H1 (cell line): ENCODE data around the gene HOXB3. TPM values are rescaled to one million over a fixed set of nuclear protein-coding genes. Genes with fewer than 3 reads are reported as not detected.

Experiments used
- CTCF ChIA-PET: fragments of 300-600 bp; sonication (Branson Sonifier 250); formaldehyde crosslinking; loops from one replicate; lab custom pipeline; 2021; ENCODE audit not compliant: partially characterized antibody; lab: Charles Lee
- POLR2A ChIA-PET: fragments of 300-600 bp; sonication (Branson Sonifier 250); formaldehyde crosslinking; loops from one replicate; lab custom pipeline; 2021; ENCODE audit warnings: inconsistent platforms; ENCODE audit not compliant: partially characterized antibody; lab: Charles Lee
- DNase-seq, 2 experiments: peaks; one replicate each; pipeline versions ENCODE4 v3.0.0 to v3.0.0-alpha.2; 2010 to 2022; ENCODE audit warnings: low spot score in 2 of 2, low read depth in 1 of 2, mixed read lengths in 1 of 2
- FAIRE-seq: peaks from 2 replicates; lab custom pipeline; 2011; peaks lifted over from hg19 to GRCh38; lab: Jason Lieb, UNC
- H2AFZ ChIP-seq: 2 replicates; pipeline ENCODE4 v1.8.1; 2012; ENCODE audit warnings: low read length, inconsistent platforms
- H2AK5ac ChIP-seq: 2 replicates; pipeline ENCODE4 v1.6.1; 2013; ENCODE audit warnings: low read depth, low read length
- H2BK120ac ChIP-seq: replicated peaks from 2 replicates; pipeline ENCODE3; 2013; ENCODE audit warnings: low read depth, low read length, inconsistent platforms
- H2BK12ac ChIP-seq: 2 replicates; pipeline ENCODE4 v1.6.1; 2013; ENCODE audit warnings: low read depth, low read length
- H2BK15ac ChIP-seq: 2 replicates; pipeline ENCODE4 v1.6.1; 2013; ENCODE audit warnings: low read length
- H2BK20ac ChIP-seq: 2 replicates; pipeline ENCODE4 v1.6.1; 2013; ENCODE audit warnings: low read length
- H2BK5ac ChIP-seq: 2 replicates; pipeline ENCODE4 v1.6.1; 2013; ENCODE audit warnings: low read depth, low read length
- H3K14ac ChIP-seq: 2 replicates; pipeline ENCODE4 v1.6.1; 2013; ENCODE audit warnings: inconsistent platforms; ENCODE audit not compliant: insufficient read length
- H3K18ac ChIP-seq: 2 replicates; pipeline ENCODE4 v1.6.1; 2013; ENCODE audit warnings: low read length; ENCODE audit errors: extremely low read depth
- H3K23ac ChIP-seq: 2 replicates; pipeline ENCODE4 v1.6.1; 2013; ENCODE audit warnings: inconsistent platforms; ENCODE audit not compliant: insufficient read length
- H3K23me2 ChIP-seq: 2 replicates; pipeline ENCODE4 v1.6.1; 2013; ENCODE audit warnings: low read depth, low read length
- H3K27ac ChIP-seq: 2 replicates; pipeline ENCODE4 v1.6.1; 2011; ENCODE audit warnings: low read depth, low read length, inconsistent platforms
- H3K27me3 ChIP-seq, 4 experiments: replicated peaks in 1 of 4; 1 replicate in 1 of 4; 2 replicates in 3 of 4; pipeline versions ENCODE4 v1.6.1 to v1.8.1; 2011 to 2013; ENCODE audit warnings: low read length in 3 of 4, mild to moderate bottlenecking in 3 of 4, inconsistent platforms in 2 of 4, mixed read lengths in 2 of 4, moderate library complexity in 1 of 4; ENCODE audit not compliant: control insufficient read depth in 3 of 4, insufficient read depth in 3 of 4; ENCODE audit errors: extremely low read depth in 1 of 4
- H3K36me3 ChIP-seq, 4 experiments: 2 replicates each; pipeline versions ENCODE4 v1.6.1 to v1.8.1; 2011 to 2013; ENCODE audit warnings: mild to moderate bottlenecking in 4 of 4, low read length in 3 of 4, moderate library complexity in 2 of 4, control low read depth in 1 of 4, inconsistent platforms in 1 of 4; ENCODE audit not compliant: insufficient read depth in 4 of 4, control insufficient read depth in 2 of 4
- H3K4ac ChIP-seq: replicated peaks from 2 replicates; pipeline ENCODE3; 2013; ENCODE audit warnings: low read length, low read depth, mixed read lengths, inconsistent platforms; ENCODE audit not compliant: insufficient read length
- H3K4me1 ChIP-seq, 4 experiments: replicated peaks in 1 of 4; 1 replicate in 1 of 4; 2 replicates in 3 of 4; pipeline versions ENCODE4 v1.6.1 to v1.8.1; 2011 to 2013; ENCODE audit warnings: low read length in 3 of 4, inconsistent platforms in 2 of 4, mixed read lengths in 1 of 4; ENCODE audit not compliant: insufficient read depth in 4 of 4, control insufficient read depth in 3 of 4
- H3K4me2 ChIP-seq, 2 experiments: 2 replicates each; pipeline versions ENCODE4 v1.6.1 to v1.8.1; 2011 to 2013; ENCODE audit warnings: low read depth in 2 of 2, low read length in 2 of 2, control low read depth in 1 of 2, inconsistent platforms in 1 of 2, mild to moderate bottlenecking in 1 of 2; ENCODE audit not compliant: insufficient read depth in 1 of 2
- H3K4me3 ChIP-seq, 4 experiments: fragments of 200-600, 300-600 bp in 1 of 4; sonication (generic), shearing (Covaris generic), sonication (Bioruptor Twin) in 1 of 4; 2 replicates each; pipeline versions ENCODE4 v1.5.1 to v1.8.1; 2011 to 2016; ENCODE audit warnings: low read length in 4 of 4, low read depth in 3 of 4, control low read depth in 2 of 4, inconsistent platforms in 2 of 4, mild to moderate bottlenecking in 2 of 4, mixed read lengths in 1 of 4, moderate library complexity in 1 of 4; ENCODE audit not compliant: insufficient read depth in 2 of 4; ENCODE audit errors: extremely low read depth in 1 of 4
- H3K56ac ChIP-seq: replicated peaks from 2 replicates; pipeline ENCODE3; 2013; ENCODE audit warnings: low read depth, mild to moderate bottlenecking, mixed read lengths, low read length, inconsistent platforms; ENCODE audit not compliant: insufficient read length
- H3K79me1 ChIP-seq: 2 replicates; pipeline ENCODE4 v1.6.1; 2013; ENCODE audit warnings: low read depth, low read length, control low read depth
- H3K79me2 ChIP-seq, 2 experiments: 2 replicates each; pipeline versions ENCODE4 v1.6.1 to v1.8.1; 2012 to 2013; ENCODE audit warnings: low read length in 2 of 2, mild to moderate bottlenecking in 2 of 2, inconsistent platforms in 1 of 2; ENCODE audit not compliant: insufficient read depth in 2 of 2, control insufficient read depth in 1 of 2
- H3K9ac ChIP-seq, 4 experiments: replicated peaks in 1 of 4; 1 replicate in 1 of 4; 2 replicates in 3 of 4; pipeline versions ENCODE4 v1.6.1 to v1.8.1; 2011 to 2013; ENCODE audit warnings: low read depth in 3 of 4, low read length in 3 of 4, control low read depth in 2 of 4, mild to moderate bottlenecking in 2 of 4, moderate library complexity in 2 of 4, inconsistent platforms in 1 of 4; ENCODE audit errors: extremely low read depth in 1 of 4
- H3K9me3 ChIP-seq, 2 experiments: 2 replicates each; pipeline versions ENCODE4 v1.6.1 to v1.8.1; 2012 to 2013; ENCODE audit warnings: mild to moderate bottlenecking in 2 of 2, moderate library complexity in 2 of 2, control low read depth in 1 of 2, inconsistent platforms in 1 of 2, low read depth in 1 of 2, low read length in 1 of 2, mixed read lengths in 1 of 2; ENCODE audit not compliant: insufficient read depth in 2 of 2
- H4K20me1 ChIP-seq, 2 experiments: replicated peaks in 1 of 2; 2 replicates each; pipeline versions ENCODE3 to v1.8.1; 2011 to 2013; ENCODE audit warnings: inconsistent platforms in 2 of 2, low read length in 2 of 2, mild to moderate bottlenecking in 1 of 2; ENCODE audit not compliant: insufficient read depth in 2 of 2, control insufficient read depth in 1 of 2
- H4K5ac ChIP-seq: 2 replicates; pipeline ENCODE4 v1.6.1; 2013; ENCODE audit warnings: low read length, low read depth, mixed read lengths, inconsistent platforms; ENCODE audit not compliant: insufficient read length
- H4K8ac ChIP-seq: 2 replicates; pipeline ENCODE4 v1.8.0; 2013; ENCODE audit warnings: mild to moderate bottlenecking, moderate library complexity, low read length, inconsistent platforms; ENCODE audit not compliant: insufficient read depth; ENCODE audit errors: extremely low read depth
- H4K91ac ChIP-seq: replicated peaks from 2 replicates; pipeline ENCODE3; 2013; ENCODE audit warnings: low read length, mixed read lengths, inconsistent platforms; ENCODE audit not compliant: insufficient read length
- ATF3 ChIP-seq: IDR thresholded peaks from 2 replicates; pipeline ENCODE4 v1.6.1; 2011; ENCODE audit warnings: low read depth, mild to moderate bottlenecking, low read length; ENCODE audit not compliant: insufficient read depth
- BCL11A ChIP-seq, 2 experiments: IDR thresholded peaks; one replicate each; pipeline ENCODE4 v1.6.1; 2011; ENCODE audit warnings: low read depth in 2 of 2, low read length in 2 of 2, mild to moderate bottlenecking in 2 of 2
- BRCA1 ChIP-seq: IDR thresholded peaks from 2 replicates; pipeline ENCODE4 v1.6.1; 2012; ENCODE audit warnings: low read depth, low read length, improper control_type of control experiment
- CHD2 ChIP-seq: IDR thresholded peaks from 2 replicates; pipeline ENCODE4 v1.6.1; 2012; ENCODE audit warnings: low read length, improper control_type of control experiment
- CREB1 ChIP-seq: IDR thresholded peaks from 2 replicates; pipeline ENCODE4 v1.6.1; 2012; ENCODE audit warnings: inconsistent platforms
- FOSL1 ChIP-seq: IDR thresholded peaks from 2 replicates; pipeline ENCODE4 v1.6.1; 2011; ENCODE audit warnings: mild to moderate bottlenecking, low read depth, low read length, moderate library complexity; ENCODE audit not compliant: insufficient read depth
- HDAC6 ChIP-seq: IDR thresholded peaks from one replicate; pipeline ENCODE4 v1.7.1; 2012; ENCODE audit warnings: low read depth, mild to moderate bottlenecking, inconsistent platforms, low read length, moderate library complexity
- RFX5 ChIP-seq: IDR thresholded peaks from 2 replicates; pipeline ENCODE4 v1.6.1; 2011; ENCODE audit warnings: low read depth, low read length, improper control_type of control experiment, borderline replicate concordance
- RXRA ChIP-seq: IDR thresholded peaks from 2 replicates; pipeline ENCODE4 v1.6.1; 2011; ENCODE audit warnings: low read depth, mild to moderate bottlenecking, low read length, moderate library complexity; ENCODE audit not compliant: insufficient read depth
- SP2 ChIP-seq: IDR thresholded peaks from 2 replicates; pipeline ENCODE4 v1.6.1; 2012; ENCODE audit warnings: mild to moderate bottlenecking, low read length, inconsistent platforms
- SP4 ChIP-seq: IDR thresholded peaks from 2 replicates; pipeline ENCODE4 v1.6.1; 2012; ENCODE audit warnings: low read length, inconsistent platforms
- SUZ12 ChIP-seq: fragments of 200-600 bp; sonication (generic); IDR thresholded peaks from 2 replicates; pipeline ENCODE4 v1.6.1; 2012; ENCODE audit warnings: mild to moderate bottlenecking, inconsistent platforms, low read length, moderate library complexity, mixed read lengths
- TAF7 ChIP-seq: optimal IDR thresholded peaks from 2 replicates; pipeline ENCODE3; 2011; ENCODE audit warnings: low read depth, mild to moderate bottlenecking, inconsistent platforms, low read length, moderate library complexity, borderline replicate concordance
- YY1 ChIP-seq: IDR thresholded peaks from 2 replicates; pipeline ENCODE4 v1.6.1; 2011; ENCODE audit warnings: low read depth, mild to moderate bottlenecking, low read length
- WGBS, 2 experiments: shearing (Covaris generic) in 1 of 2; methylation state at CpG; one replicate each; pipeline versions ENCODE4 v1.1.6 to v1.1.7; 2013 to 2015; ENCODE audit warnings: low lambda C conversion rate in 2 of 2, mixed read lengths in 2 of 2, inconsistent platforms in 1 of 2, low coverage in 1 of 2, missing lambda C conversion rate in 1 of 2; ENCODE audit not compliant: insufficient replicate concordance in 2 of 2, insufficient coverage in 1 of 2, insufficient read length in 1 of 2; ENCODE audit errors: extremely low coverage in 1 of 2, missing lambda C conversion rate in 1 of 2; 5-methylcytosine and 5-hydroxymethylcytosine counted together
- polyA plus RNA-seq, 7 experiments: library from polyadenylated mRNA; depleted of rRNA in 3 of 7; stranded (reverse) in 5 of 7; unstranded in 2 of 7; fragments of >200 nt in 5 of 7; fragments of 200-250 nt in 2 of 7; gene quantifications; 1 replicate in 5 of 7; 2 replicates in 1 of 7; 4 replicates in 1 of 7; pipeline versions ENCODE4 v1.2.1 to v1.2.3, GENCODE V29; 2011 to 2013; ENCODE audit warnings: missing spikeins in 2 of 7, mixed read lengths in 2 of 7
- total RNA-seq: library from RNA; stranded (reverse); fragmentation: NEBNext Ultra II Directional; extraction: Animal tissue kit (Norgen Biotek cat#: 25700); gene quantifications from 2 replicates; pipeline ENCODE4 v1.2.1, GENCODE V29; 2021

HOXB3 gene
- total and polyA plus RNA-seq, 2 of the 8 experiments (the other 6 are each of a cell fraction or from before 2014, with no cell fraction given) = not detected

GRCh38 chr17:48575066-48575582 lies 14.9 kb downstream of the HOXB3 start:
- CTCF ChIA-PET = interaction anchor here (0.7 to 1.4 kb wide), 7 partner anchors 11 to 254 kb away, joined by 3 to 4 read pairs (median 3); no protein-coding TSS in a partner anchor
- Histone ChIP-seq H2AFZ (no peak overlapping the region), H3K27ac (no peak overlapping the region), H2BK120ac (no peak overlapping the region), H4K91ac (no peak overlapping the region), H4K5ac (no peak overlapping the region), H3K79me1 (no peaks in the 10 kb centered on the region)
- 24% methylated on average over 7 of the region's 7 CpGs; no CpG with 5 or more reads in 1 of the 2 experiments for WGBS, 2 experiments
- no peak for TF ChIP-seq SP4
- TF ChIP-seq ATF3 = no peak
- no peak for TF ChIP-seq FOSL1
- no peak for TF ChIP-seq CREB1
- TF ChIP-seq TAF7 = no peak
- TF ChIP-seq BRCA1 = no peak
- TF ChIP-seq BCL11A (IDR thresholded peaks at IDR 0.05; ENCODE audit: low read depth in 2 of 2, low read length in 2 of 2) = no peak
- TF ChIP-seq CHD2 = no peak
- TF ChIP-seq RXRA = no peak
- TF ChIP-seq HDAC6 = no peak
- no peak; the same call in 1 of the 2 replicates for TF ChIP-seq SUZ12
- no peak for TF ChIP-seq SP2
- no peak for TF ChIP-seq RFX5
- TF ChIP-seq YY1 = no peak
- TF ChIP-seq, all 59 proteins: peak for 0
- Histone ChIP-seq H3K36me3 (no peaks in the 10 kb centered on the region; a peak in 1 of 8 replicates), H3K4ac (no peak overlapping the region), H3K4me1 (peaks cover 0 to 9% (median 3%) of the 10 kb centered on the region in 4 experiments; a peak in 4 of 7 replicates), H2BK5ac (no peak overlapping the region), H3K23me2 (no peaks in the 10 kb centered on the region), H2BK20ac (no peak overlapping the region), H3K23ac (no peak overlapping the region), H2AK5ac (no peak overlapping the region), H3K4me2 (no peak overlapping the region), H4K20me1 (peaks cover 18 to 44% of the 10 kb centered on the region in 2 experiments), H3K9ac (no peak overlapping the region), H3K56ac (no peak overlapping the region), H4K8ac (no peak overlapping the region), H2BK15ac (no peak overlapping the region), H2BK12ac (no peak overlapping the region), H3K14ac (no peak overlapping the region), H3K4me3 (no peak overlapping the region), H3K9me3 (no peaks in the 10 kb centered on the region), H3K27me3 (peaks cover 99 to 100% (median 100%) of the 10 kb centered on the region in 4 experiments), H3K79me2 (no peaks in the 10 kb centered on the region), H3K18ac (no peak overlapping the region)
- DNase-seq (no peak), FAIRE-seq (no peak)
- POLR2A ChIA-PET = no interaction called here
